ENCODE results near the gene RNASEH2B.

The RNASEH2B gene

GRCh38 chr13:51000571-51001260 lies 91.1 kb downstream of the RNASEH2B start:
- TF ChIP-seq, protein P1, sequence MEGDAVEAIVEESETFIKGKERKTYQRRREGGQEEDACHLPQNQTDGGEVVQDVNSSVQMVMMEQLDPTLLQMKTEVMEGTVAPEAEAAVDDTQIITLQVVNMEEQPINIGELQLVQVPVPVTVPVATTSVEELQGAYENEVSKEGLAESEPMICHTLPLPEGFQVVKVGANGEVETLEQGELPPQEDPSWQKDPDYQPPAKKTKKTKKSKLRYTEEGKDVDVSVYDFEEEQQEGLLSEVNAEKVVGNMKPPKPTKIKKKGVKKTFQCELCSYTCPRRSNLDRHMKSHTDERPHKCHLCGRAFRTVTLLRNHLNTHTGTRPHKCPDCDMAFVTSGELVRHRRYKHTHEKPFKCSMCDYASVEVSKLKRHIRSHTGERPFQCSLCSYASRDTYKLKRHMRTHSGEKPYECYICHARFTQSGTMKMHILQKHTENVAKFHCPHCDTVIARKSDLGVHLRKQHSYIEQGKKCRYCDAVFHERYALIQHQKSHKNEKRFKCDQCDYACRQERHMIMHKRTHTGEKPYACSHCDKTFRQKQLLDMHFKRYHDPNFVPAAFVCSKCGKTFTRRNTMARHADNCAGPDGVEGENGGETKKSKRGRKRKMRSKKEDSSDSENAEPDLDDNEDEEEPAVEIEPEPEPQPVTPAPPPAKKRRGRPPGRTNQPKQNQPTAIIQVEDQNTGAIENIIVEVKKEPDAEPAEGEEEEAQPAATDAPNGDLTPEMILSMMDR (IDR thresholded peaks at IDR 0.05; ENCODE audit: extremely low read depth, missing control alignments): no peak
- DNase-seq (ENCODE audit: low spot score): no peak

DNA sequence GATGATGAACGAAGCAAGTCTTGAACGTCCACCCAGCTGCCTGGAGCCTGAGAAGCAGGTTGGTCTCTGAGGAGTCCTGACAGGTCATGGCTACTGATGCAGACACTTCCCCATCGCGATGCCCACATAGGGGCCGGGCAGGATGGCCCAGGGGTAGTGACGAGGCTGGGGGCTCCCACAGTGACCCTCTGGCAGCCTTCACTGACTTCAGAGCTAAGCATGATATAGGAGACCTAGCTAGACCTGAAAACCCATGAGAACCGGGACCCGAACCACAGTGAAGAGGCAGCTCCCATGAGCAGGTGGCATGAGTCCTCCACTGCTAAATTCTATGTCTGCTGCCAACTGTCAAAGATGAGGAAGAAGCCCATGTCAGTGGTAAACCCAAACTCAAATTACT lies 91.7 kb downstream of the RNASEH2B start:
- TF ChIP-seq, protein P1 (IDR thresholded peaks at IDR 0.05; ENCODE audit: extremely low read depth, missing control alignments): no peak
- DNase-seq (ENCODE audit: low spot score): no peak

DNA sequence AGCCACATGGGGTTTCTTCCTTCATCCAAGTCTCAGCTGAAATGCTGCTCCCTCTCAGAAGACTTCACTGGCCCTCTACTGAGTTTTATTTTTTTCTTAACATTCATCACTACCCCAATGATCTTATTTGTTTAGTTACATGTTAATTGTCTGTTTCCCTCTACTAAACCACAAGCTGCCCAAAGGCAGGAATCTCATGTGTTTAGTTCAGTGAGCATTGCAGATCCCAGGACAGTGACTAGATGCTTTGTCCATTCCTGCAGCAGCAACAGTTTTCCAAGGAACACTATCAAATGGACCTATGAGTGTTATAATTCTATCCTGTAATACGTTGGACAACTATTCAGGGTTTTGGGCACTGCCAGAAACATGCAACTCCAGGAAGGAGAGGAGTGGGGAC lies 93.1 kb downstream of the RNASEH2B start:
- TF ChIP-seq, protein P1 (IDR thresholded peaks at IDR 0.05; ENCODE audit: extremely low read depth, missing control alignments): no peak
- DNase-seq (ENCODE audit: low spot score): no peak

DNA sequence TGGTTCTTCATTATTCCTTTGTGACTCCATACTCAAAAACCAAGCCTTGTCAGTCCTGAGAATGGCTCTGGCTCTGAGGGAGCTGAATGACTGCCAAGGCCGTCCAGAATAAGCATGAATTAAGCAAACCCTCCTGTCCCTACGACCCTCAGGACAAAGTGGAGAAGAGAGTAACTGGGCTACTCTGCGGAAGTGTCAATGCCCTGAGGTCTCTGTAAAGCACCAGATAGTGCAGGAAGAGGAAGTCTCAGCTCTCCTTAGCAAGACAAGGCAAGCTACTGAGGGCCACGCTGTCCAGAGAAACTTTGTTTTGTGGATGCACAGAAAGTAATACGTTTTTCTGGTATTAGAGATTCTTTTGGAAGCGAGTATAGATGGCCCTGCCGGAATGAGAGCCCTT lies 94.1 kb downstream of the RNASEH2B start:
- TF ChIP-seq, protein P1 (IDR thresholded peaks at IDR 0.05; ENCODE audit: extremely low read depth, missing control alignments): no peak
- no peak for DNase-seq (ENCODE audit: low spot score)

GRCh38 chr13:51004111-51004865 lies 94.7 kb downstream of the RNASEH2B start:
- TF ChIP-seq, protein P1 (IDR thresholded peaks at IDR 0.05; ENCODE audit: extremely low read depth, missing control alignments): no peak
- no peak for DNase-seq (ENCODE audit: low spot score)

- TF ChIP-seq, protein P1 (IDR thresholded peaks at IDR 0.05; ENCODE audit: extremely low read depth, missing control alignments): no peak
- DNase-seq (ENCODE audit: low spot score): no peak
Observed at GRCh38 chr13:51004918-51005460, 95.4 kb downstream of the RNASEH2B start.

DNA sequence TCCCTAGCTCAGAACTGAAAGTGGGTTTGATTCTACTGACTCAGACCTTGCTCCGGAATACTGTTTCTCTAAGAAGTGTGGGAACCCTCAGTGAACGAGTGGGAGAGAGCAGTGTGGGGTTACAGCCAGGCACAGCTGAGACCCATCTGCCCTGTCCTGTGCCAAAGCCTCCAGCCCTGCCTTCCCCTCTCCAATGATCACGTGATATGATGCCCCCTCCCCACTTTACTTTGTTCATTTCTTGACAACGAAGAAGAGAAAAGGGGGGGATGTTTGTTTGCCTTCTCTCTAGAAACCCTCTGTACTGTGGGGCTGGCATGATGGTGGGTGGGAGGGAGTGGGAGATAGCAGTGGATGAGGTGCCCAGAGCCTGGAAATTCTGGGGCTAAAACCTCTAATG lies 96.0 kb downstream of the RNASEH2B start:
- no peak for DNase-seq (ENCODE audit: low spot score)
- TF ChIP-seq, protein P1 (IDR thresholded peaks at IDR 0.05; ENCODE audit: extremely low read depth, missing control alignments): no peak
